Measurements from ENCODE around the gene ARID5A.

ARID5A gene

GRCh38 chr2:96506016-96506906 is 30.3 kb upstream of the ARID5A start:
- DNase-seq (ENCODE audit: low read depth, low spot score): no peak

- no peak for DNase-seq (ENCODE audit: low read depth, low spot score)
These were observed 29.7 kb upstream of the ARID5A start for GRCh38 chr2:96506907-96507240.

- DNase-seq (ENCODE audit: low read depth, low spot score): no peak
These were observed 28.5 kb upstream of the ARID5A start for GRCh38 chr2:96507957-96508520.

- DNase-seq (ENCODE audit: low read depth, low spot score): no peak
These were observed 27.9 kb upstream of the ARID5A start for GRCh38 chr2:96508521-96509113.

GRCh38 chr2:96509114-96509846 is 27.3 kb upstream of the ARID5A start:
- no peak for DNase-seq (ENCODE audit: low read depth, low spot score)

- no peak for DNase-seq (ENCODE audit: low read depth, low spot score)
These were observed 26.7 kb upstream of the ARID5A start for GRCh38 chr2:96509847-96510230.

- DNase-seq (ENCODE audit: low read depth, low spot score): no peak
These were observed 25.5 kb upstream of the ARID5A start for GRCh38 chr2:96510931-96511595.

GRCh38 chr2:96511851-96512250 is 24.7 kb upstream of the ARID5A start:
- no peak for DNase-seq (ENCODE audit: low read depth, low spot score)

- DNase-seq (ENCODE audit: low read depth, low spot score): no peak
These were observed 24.2 kb upstream of the ARID5A start for GRCh38 chr2:96512341-96512740.

- DNase-seq (ENCODE audit: low read depth, low spot score): no peak
These were observed 22.0 kb upstream of the ARID5A start for GRCh38 chr2:96514521-96514920.

GRCh38 chr2:96517079-96517478 is 19.5 kb upstream of the ARID5A start:
- DNase-seq (ENCODE audit: low read depth, low spot score): no peak

- DNase-seq (ENCODE audit: low read depth, low spot score): no peak
These were observed 16.3 kb upstream of the ARID5A start for GRCh38 chr2:96520231-96520630.

GRCh38 chr2:96520697-96521096 is 15.9 kb upstream of the ARID5A start:
- DNase-seq (ENCODE audit: low read depth, low spot score): no peak

- no peak for DNase-seq (ENCODE audit: low read depth, low spot score)
These were observed 15.3 kb upstream of the ARID5A start for GRCh38 chr2:96521219-96521618.

GRCh38 chr2:96522304-96523203 is 14.0 kb upstream of the ARID5A start:
- no peak for DNase-seq (ENCODE audit: low read depth, low spot score)

- DNase-seq (ENCODE audit: low read depth, low spot score): no peak
These were observed 12.7 kb upstream of the ARID5A start for GRCh38 chr2:96523659-96524481.

- DNase-seq (ENCODE audit: low read depth, low spot score): no peak
These were observed 11.9 kb upstream of the ARID5A start for GRCh38 chr2:96524482-96525210.

GRCh38 chr2:96525211-96525507 is 11.4 kb upstream of the ARID5A start:
- no peak for DNase-seq (ENCODE audit: low read depth, low spot score)

GRCh38 chr2:96526101-96526591 is 10.4 kb upstream of the ARID5A start:
- DNase-seq (ENCODE audit: low read depth, low spot score): no peak

All from iPS DF 19.7 (cell line).